CD14-positive monocyte (primary cell): ENCODE results near the gene C1QTNF9. TPM values are rescaled to one million over a fixed set of nuclear protein-coding genes. Genes with fewer than 3 reads are reported as not detected.

Source experiments
- DNase-seq, 3 donors: peaks; one replicate each; pipeline ENCODE4 v3.0.0-alpha.2; 2011 to 2022
- H2AFZ ChIP-seq: 2 replicates; pipeline ENCODE4 v1.6.0; 2012; ENCODE audit warnings: mild to moderate bottlenecking, low read depth, low read length, inconsistent platforms; ENCODE audit not compliant: insufficient read depth, poor library complexity, severe bottlenecking
- H3K27ac ChIP-seq, 2 donors: 1 replicate in 1 of 2; 2 replicates in 1 of 2; pipeline ENCODE4 v1.5.1; 2012 to 2013; ENCODE audit warnings: low read length in 2 of 2, control low read depth in 1 of 2, inconsistent platforms in 1 of 2, low read depth in 1 of 2, mild to moderate bottlenecking in 1 of 2
- H3K27me3 ChIP-seq, 2 donors: one replicate each; pipeline versions ENCODE4 v1.6.0 to v1.6.1; 2011 to 2013; ENCODE audit warnings: low read length in 2 of 2; ENCODE audit not compliant: control insufficient read depth in 2 of 2, insufficient read depth in 2 of 2
- H3K36me3 ChIP-seq, 2 donors: replicated peaks in 1 of 2; 1 replicate in 1 of 2; 2 replicates in 1 of 2; pipeline versions ENCODE4 v1.5.1 to v1.6.1; 2012 to 2013; ENCODE audit warnings: low read length in 2 of 2, control low read depth in 1 of 2, inconsistent platforms in 1 of 2, mild to moderate bottlenecking in 1 of 2; ENCODE audit not compliant: insufficient read depth in 2 of 2, control insufficient read depth in 1 of 2
- H3K4me1 ChIP-seq, 2 donors: 1 replicate in 1 of 2; 2 replicates in 1 of 2; pipeline versions ENCODE4 v1.5.1 to v1.6.1; 2012 to 2013; ENCODE audit warnings: low read length in 2 of 2, control low read depth in 1 of 2, inconsistent platforms in 1 of 2, mild to moderate bottlenecking in 1 of 2, moderate library complexity in 1 of 2; ENCODE audit not compliant: insufficient read depth in 2 of 2, control insufficient read depth in 1 of 2
- H3K4me2 ChIP-seq: replicated peaks from 2 replicates; pipeline ENCODE3; 2012; ENCODE audit warnings: low read length, moderate library complexity, mild to moderate bottlenecking; ENCODE audit not compliant: poor library complexity, severe bottlenecking; ENCODE audit errors: extremely low read depth
- H3K4me3 ChIP-seq, 3 experiments: fragments of 200-600 bp in 1 of 3; sonication (generic) in 1 of 3; replicated peaks in 1 of 3; 1 replicate in 2 of 3; 2 replicates in 1 of 3; pipeline ENCODE4 v1.5.1; 2011 to 2013; ENCODE audit warnings: low read length in 3 of 3, mild to moderate bottlenecking in 3 of 3, control low read depth in 2 of 3, low read depth in 2 of 3, inconsistent platforms in 1 of 3, moderate library complexity in 1 of 3
- H3K79me2 ChIP-seq: 2 replicates; pipeline ENCODE4 v1.6.0; 2012; ENCODE audit warnings: mild to moderate bottlenecking, control low read depth, inconsistent platforms, low read length, moderate library complexity; ENCODE audit not compliant: insufficient read depth
- H3K9ac ChIP-seq: 2 replicates; pipeline ENCODE4 v1.6.0; 2017; ENCODE audit warnings: low read length, mild to moderate bottlenecking; ENCODE audit not compliant: insufficient read depth, poor library complexity, severe bottlenecking
- H3K9me3 ChIP-seq, 2 donors: replicated peaks in 1 of 2; 1 replicate in 1 of 2; 2 replicates in 1 of 2; pipeline versions ENCODE4 v1.5.1 to v1.6.1; 2012 to 2013; ENCODE audit warnings: low read length in 2 of 2, control low read depth in 1 of 2; ENCODE audit not compliant: control insufficient read depth in 1 of 2, insufficient read depth in 1 of 2
- H4K20me1 ChIP-seq: 2 replicates; pipeline ENCODE4 v1.6.0; 2012; ENCODE audit warnings: mild to moderate bottlenecking, low read length, control low read depth, moderate library complexity; ENCODE audit not compliant: insufficient read depth
- H3K27ac Mint-ChIP-seq, 7 donors: one replicate each; pipeline ENCODE4 v1.8.0; 2020; ENCODE audit warnings: mild to moderate bottlenecking in 7 of 7, mixed read lengths in 7 of 7, moderate library complexity in 6 of 7, inconsistent platforms in 2 of 7
- H3K27me3 Mint-ChIP-seq, 3 donors: one replicate each; pipeline ENCODE4 v1.8.0; 2021 to 2022; ENCODE audit warnings: low read depth in 3 of 3, mild to moderate bottlenecking in 3 of 3, mixed read lengths in 3 of 3, moderate library complexity in 3 of 3, inconsistent platforms in 1 of 3
- H3K36me3 Mint-ChIP-seq, 2 donors: one replicate each; pipeline ENCODE4 v1.8.0; 2020; ENCODE audit warnings: mixed read lengths in 2 of 2, inconsistent platforms in 1 of 2, mild to moderate bottlenecking in 1 of 2
- H3K4me1 Mint-ChIP-seq: one replicate; pipeline ENCODE4 v1.8.0; 2020; ENCODE audit warnings: mild to moderate bottlenecking, mixed read lengths
- H3K4me3 Mint-ChIP-seq, 2 donors: one replicate each; pipeline ENCODE4 v1.8.0; 2020; ENCODE audit warnings: mild to moderate bottlenecking in 2 of 2, mixed read lengths in 2 of 2, moderate library complexity in 1 of 2
- H3K9me3 Mint-ChIP-seq, 7 donors: one replicate each; pipeline ENCODE4 v1.8.0; 2020 to 2022; ENCODE audit warnings: mixed read lengths in 7 of 7, mild to moderate bottlenecking in 6 of 7, moderate library complexity in 6 of 7, inconsistent platforms in 2 of 7
- CTCF ChIP-seq: fragments of 200-600 bp; IDR thresholded peaks from one replicate; pipeline ENCODE4 v1.8.0; 2022; ENCODE audit warnings: antibody characterized with exemption, mild to moderate bottlenecking
- WGBS: methylation state at CpG from one replicate; pipeline ENCODE4 v1.1.5; 2013; ENCODE audit warnings: missing lambda C conversion rate; ENCODE audit not compliant: insufficient coverage; 5-methylcytosine and 5-hydroxymethylcytosine counted together
- intact Hi-C, 2 donors: fragments of 100-400 bp; cut with micrococcal nuclease; formaldehyde crosslinking; loops; one replicate each; pipeline versions ENCODE4 v1.15.0 to v1.15.1; 2023
- polyA plus RNA-seq, 3 donors: library from polyadenylated mRNA; depleted of rRNA in 1 of 3; unstranded in 2 of 3; stranded (reverse) in 1 of 3; fragments of 300-500 nt in 2 of 3; fragments of >200 nt in 1 of 3; fragmentation: Illumina TruSeq in 2 of 3; gene quantifications; 1 replicate in 2 of 3; 2 replicates in 1 of 3; pipeline ENCODE4 v1.2.3, GENCODE V29; 2012 to 2021

The C1QTNF9 gene
- polyA plus RNA-seq, 3 donors: not detected

- Histone ChIP-seq H3K27me3 (no peaks in the 10 kb centered on the region), H3K27ac (peak overlapping the region in 1 of 2 donors; percentile 71), H3K9ac (no peak overlapping the region), H3K4me2 (no peak overlapping the region), H3K36me3 (peaks cover 79 to 93% of the 10 kb centered on the region in 2 donors), H3K9me3 (no peaks in the 10 kb centered on the region), H2AFZ (no peak overlapping the region), H3K79me2 (no peaks in the 10 kb centered on the region), H3K4me3 (no peak overlapping the region), H4K20me1 (no peaks in the 10 kb centered on the region), H3K4me1 (peaks cover 24 to 30% of the 10 kb centered on the region in 2 donors)
- Mint-ChIP-seq H3K9me3 (peaks cover 0 to 2% (median 0%) of the 10 kb centered on the region in 7 donors), H3K4me3 (no peak overlapping the region), H3K4me1 (peaks cover 26% of the 10 kb centered on the region), H3K36me3 (peaks cover 83 to 94% of the 10 kb centered on the region in 2 donors), H3K27me3 (no peaks in the 10 kb centered on the region), H3K27ac (peak overlapping the region in 6 of 7 donors; percentile 80 to 93 (median 89))
- 99% methylated on average over 17 of the region's 20 CpGs for WGBS
- intact Hi-C loops: no loop called here
- no peak for DNase-seq
- TF ChIP-seq CTCF: no peak
These were observed 19.0 kb upstream of the C1QTNF9 start for GRCh38 chr13:24290280-24290932.

- Histone ChIP-seq H2AFZ (no peak overlapping the region), H3K79me2 (no peaks in the 10 kb centered on the region), H4K20me1 (peaks cover 6% of the 10 kb centered on the region), H3K9me3 (no peaks in the 10 kb centered on the region), H3K9ac (no peak overlapping the region), H3K27ac (no peak overlapping the region), H3K4me1 (peaks cover 21 to 25% of the 10 kb centered on the region in 2 donors), H3K27me3 (no peaks in the 10 kb centered on the region), H3K4me3 (no peak overlapping the region), H3K36me3 (peaks cover 80 to 93% of the 10 kb centered on the region in 2 donors), H3K4me2 (no peak overlapping the region)
- Mint-ChIP-seq H3K27ac (peak overlapping the region in 2 of 7 donors; percentile 19 to 27), H3K9me3 (peaks cover 0 to 2% (median 0%) of the 10 kb centered on the region in 7 donors), H3K4me1 (peaks cover 23% of the 10 kb centered on the region), H3K36me3 (peaks cover 87 to 94% of the 10 kb centered on the region in 2 donors), H3K4me3 (no peak overlapping the region), H3K27me3 (no peaks in the 10 kb centered on the region)
- WGBS: no CpG with 5 or more reads among the region's 6 CpGs
- DNase-seq: no peak
- no peak for TF ChIP-seq CTCF
- intact Hi-C loops: no loop called here
These were observed 16.9 kb upstream of the C1QTNF9 start for GRCh38 chr13:24292481-24292880.
